ENCODE measurements around the gene SUGCT. TPM values are rescaled to one million over a fixed set of nuclear protein-coding genes. Genes with fewer than 3 reads are reported as not detected.
"Not testable (repeated sequence)": the region's sequence is repeated elsewhere in the genome, so short reads cannot be mapped to it uniquely, and the experiment has no call there.

SUGCT gene
- total RNA-seq, 1 donor from 2014 or later = 9.8 TPM

DNA sequence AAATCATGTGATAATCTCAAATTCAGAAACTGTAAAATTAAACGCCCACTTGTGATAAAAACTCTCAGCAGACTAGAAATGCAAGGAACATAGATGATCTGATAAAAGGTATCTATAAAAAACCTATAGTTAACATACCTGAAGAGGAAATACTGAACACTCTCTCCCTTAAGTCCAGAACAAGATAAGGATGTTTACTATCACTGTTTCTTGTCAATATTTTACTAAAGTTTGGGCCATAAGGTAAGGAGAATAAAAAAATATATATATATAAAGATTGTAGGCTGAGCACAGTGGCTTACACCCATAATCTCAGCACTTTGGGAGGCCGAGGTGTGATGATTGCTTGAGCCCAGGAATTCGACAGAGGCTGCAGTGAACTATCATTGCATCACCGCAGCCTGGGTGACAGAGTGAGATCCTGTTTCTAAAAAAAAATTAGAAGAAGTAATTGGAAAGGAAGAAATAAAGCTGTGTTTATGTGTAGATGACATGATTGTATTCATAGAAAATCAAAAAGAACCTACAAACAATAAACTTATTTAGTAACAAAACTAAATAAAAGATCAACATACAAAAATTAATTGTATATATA is 28.8 kb upstream of the SUGCT start:
- no peak overlapping the region for H3K4me3 ChIP-seq
- no peaks in the 10 kb centered on the region for H3K36me3 ChIP-seq
- DNase-seq (ENCODE audit: low spot score in 2 of 2) = no peak
- TF ChIP-seq, protein P1, sequence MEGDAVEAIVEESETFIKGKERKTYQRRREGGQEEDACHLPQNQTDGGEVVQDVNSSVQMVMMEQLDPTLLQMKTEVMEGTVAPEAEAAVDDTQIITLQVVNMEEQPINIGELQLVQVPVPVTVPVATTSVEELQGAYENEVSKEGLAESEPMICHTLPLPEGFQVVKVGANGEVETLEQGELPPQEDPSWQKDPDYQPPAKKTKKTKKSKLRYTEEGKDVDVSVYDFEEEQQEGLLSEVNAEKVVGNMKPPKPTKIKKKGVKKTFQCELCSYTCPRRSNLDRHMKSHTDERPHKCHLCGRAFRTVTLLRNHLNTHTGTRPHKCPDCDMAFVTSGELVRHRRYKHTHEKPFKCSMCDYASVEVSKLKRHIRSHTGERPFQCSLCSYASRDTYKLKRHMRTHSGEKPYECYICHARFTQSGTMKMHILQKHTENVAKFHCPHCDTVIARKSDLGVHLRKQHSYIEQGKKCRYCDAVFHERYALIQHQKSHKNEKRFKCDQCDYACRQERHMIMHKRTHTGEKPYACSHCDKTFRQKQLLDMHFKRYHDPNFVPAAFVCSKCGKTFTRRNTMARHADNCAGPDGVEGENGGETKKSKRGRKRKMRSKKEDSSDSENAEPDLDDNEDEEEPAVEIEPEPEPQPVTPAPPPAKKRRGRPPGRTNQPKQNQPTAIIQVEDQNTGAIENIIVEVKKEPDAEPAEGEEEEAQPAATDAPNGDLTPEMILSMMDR (IDR thresholded peaks at IDR 0.05) = no peak
- no peak overlapping the region for H3K27ac ChIP-seq
- H3K4me1 ChIP-seq = peaks cover 0 to 5% of the 10 kb centered on the region in 2 donors
- no peaks in the 10 kb centered on the region for H3K27me3 ChIP-seq
- intact Hi-C loops (cut with DNase I) = no loop called here
- H3K9me3 ChIP-seq = no peaks in the 10 kb centered on the region

DNA sequence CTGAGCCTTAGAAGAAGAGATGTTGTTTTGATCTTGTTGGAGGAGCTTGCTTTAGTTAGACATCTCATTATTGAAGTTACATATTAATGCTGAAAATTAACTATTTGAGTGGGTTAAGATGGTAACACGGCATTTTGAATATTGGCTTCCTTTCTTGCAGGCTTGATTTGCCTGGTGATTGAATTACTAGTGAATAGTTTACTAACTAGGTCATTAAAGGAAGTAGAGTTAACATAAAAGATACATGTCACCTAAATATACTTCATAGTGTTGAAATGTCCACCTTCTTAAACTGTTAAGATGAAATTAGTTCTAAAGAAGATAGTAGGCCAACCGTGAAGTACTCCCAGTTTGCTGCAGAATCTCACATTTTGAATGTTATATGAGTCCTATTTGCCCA is 18.9 kb upstream of the SUGCT start:
- H3K9me3 ChIP-seq = no peaks in the 10 kb centered on the region
- no peak for DNase-seq (ENCODE audit: low spot score in 2 of 2)
- peaks cover 0 to 3% of the 10 kb centered on the region in 2 donors for H3K36me3 ChIP-seq
- H3K27me3 ChIP-seq = no peaks in the 10 kb centered on the region
- no peaks in the 10 kb centered on the region for H3K4me1 ChIP-seq
- H3K4me3 ChIP-seq = no peak overlapping the region
- intact Hi-C loops (cut with DNase I) = no loop called here
- TF ChIP-seq, protein P1 (IDR thresholded peaks at IDR 0.05) = no peak
- no peak overlapping the region for H3K27ac ChIP-seq

DNA sequence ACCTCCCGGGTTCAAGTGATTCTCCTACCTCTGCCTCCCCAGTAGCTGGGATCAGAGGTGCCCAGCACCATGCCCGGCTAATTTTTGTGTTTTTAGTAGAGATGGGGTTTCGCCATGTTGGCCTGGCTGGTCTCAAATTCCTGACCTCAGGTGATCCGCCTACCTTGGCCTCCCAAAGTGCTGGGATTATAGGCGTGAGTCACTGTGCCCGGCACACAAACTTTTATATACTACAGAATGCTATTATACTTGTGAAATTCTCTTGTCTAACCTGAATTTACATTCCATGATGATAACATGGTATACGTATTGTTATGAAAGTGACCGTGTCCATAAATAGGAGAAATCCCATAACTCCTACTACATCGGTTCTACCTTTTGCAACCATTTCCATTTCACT is 17.6 kb upstream of the SUGCT start:
- DNase-seq (ENCODE audit: low spot score in 2 of 2); H3K9me3 ChIP-seq; H3K27ac ChIP-seq; intact Hi-C loops (cut with DNase I); H3K4me1 ChIP-seq; H3K36me3 ChIP-seq; H3K27me3 ChIP-seq; H3K4me3 ChIP-seq: not testable (repeated sequence)

DNA sequence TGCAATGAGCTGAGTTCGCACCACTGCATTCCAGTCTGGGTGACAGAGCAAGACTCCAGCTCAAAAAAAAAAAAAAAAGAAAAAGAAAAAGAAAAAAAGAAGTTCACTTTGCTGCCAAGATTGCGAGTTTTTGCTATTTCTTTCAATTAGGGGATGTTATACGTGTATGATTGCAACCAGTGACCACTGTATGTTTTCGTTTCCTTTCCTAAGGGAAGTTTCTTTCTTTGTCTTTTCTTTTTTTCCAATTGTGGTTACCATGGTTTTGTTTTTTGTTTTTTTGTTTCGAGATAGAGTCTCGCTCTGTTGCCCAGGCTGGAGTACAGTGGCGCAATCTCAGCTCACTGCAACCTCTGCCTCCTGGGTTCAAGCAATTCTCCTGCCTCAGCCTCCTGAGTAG is 16.6 kb upstream of the SUGCT start:
- intact Hi-C loops (cut with DNase I); DNase-seq (ENCODE audit: low spot score in 2 of 2); H3K9me3 ChIP-seq; H3K4me1 ChIP-seq; H3K4me3 ChIP-seq; H3K36me3 ChIP-seq; H3K27ac ChIP-seq; H3K27me3 ChIP-seq: not testable (repeated sequence)

DNA sequence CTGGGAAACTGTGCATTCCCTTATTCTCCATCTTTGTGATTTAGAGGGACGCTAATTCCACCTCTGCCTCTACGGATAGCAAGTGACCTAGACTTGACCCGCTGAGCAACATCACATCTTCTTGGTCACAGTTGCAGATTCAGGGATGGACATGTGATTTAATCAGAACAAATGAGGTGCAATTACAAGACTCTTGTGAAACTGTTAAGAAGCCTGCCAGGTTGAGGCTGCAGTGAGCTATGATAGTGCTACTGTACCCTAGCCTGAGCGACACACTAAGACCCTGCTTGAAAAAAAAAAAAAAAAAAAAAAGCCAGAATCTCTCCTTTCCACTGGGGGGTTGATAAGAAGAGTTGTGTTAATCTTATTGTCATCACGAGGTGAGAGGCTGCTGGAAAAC is 14.8 kb upstream of the SUGCT start:
- H3K9me3 ChIP-seq = no peaks in the 10 kb centered on the region
- intact Hi-C loops (cut with DNase I) = no loop called here
- TF ChIP-seq, protein P1 (IDR thresholded peaks at IDR 0.05) = no peak

DNA sequence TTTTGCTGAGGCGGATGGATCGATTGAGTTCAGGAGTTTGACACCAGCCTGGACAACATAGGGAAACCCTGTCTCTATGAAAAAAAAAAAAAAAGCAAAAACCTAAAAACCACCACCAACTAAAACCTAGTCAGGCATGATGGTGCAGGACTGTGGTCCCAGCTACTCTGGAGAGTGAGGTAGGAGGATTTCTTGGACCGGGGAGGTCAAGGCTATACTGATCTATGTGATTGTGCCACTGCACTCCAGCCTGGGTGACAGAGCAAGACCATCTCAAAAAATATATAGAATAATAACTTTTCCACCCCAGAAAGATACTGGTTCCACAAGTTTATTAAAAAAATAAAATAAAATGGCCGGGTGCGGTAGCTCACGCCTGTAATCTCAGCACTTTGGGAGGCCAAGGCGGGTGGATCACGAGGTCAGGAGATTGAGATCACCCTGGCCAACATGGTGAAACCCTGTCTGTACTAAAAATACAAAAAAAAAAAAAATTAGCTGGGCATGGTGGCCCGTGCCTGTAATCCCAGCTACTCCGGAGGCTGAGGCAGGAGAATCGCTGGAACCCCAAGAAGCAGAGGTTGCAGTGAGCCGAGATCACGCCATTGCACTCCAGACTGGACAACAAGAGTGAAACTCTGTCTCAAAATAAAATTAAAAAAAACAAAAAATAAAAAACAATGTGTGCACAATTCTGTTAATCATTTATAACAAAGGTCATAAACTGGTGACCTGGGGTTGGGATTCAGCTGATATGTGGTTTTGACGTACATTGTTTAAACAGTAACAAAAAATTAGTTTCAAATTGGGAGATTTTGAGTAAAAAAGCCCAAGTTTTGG is 12.5 kb upstream of the SUGCT start:
- H3K4me3 ChIP-seq; H3K27me3 ChIP-seq; H3K36me3 ChIP-seq; intact Hi-C loops (cut with DNase I); H3K4me1 ChIP-seq; H3K27ac ChIP-seq; DNase-seq (ENCODE audit: low spot score in 2 of 2); H3K9me3 ChIP-seq: not testable (repeated sequence)

More for the DNA sequence above, 14.8 kb upstream of the SUGCT start:
- no peak for DNase-seq (ENCODE audit: low spot score in 2 of 2)
- no peaks in the 10 kb centered on the region for H3K4me1 ChIP-seq
- H3K27me3 ChIP-seq = no peaks in the 10 kb centered on the region
- no peak overlapping the region for H3K4me3 ChIP-seq
- H3K36me3 ChIP-seq = no peaks in the 10 kb centered on the region
- no peak overlapping the region for H3K27ac ChIP-seq

DNA sequence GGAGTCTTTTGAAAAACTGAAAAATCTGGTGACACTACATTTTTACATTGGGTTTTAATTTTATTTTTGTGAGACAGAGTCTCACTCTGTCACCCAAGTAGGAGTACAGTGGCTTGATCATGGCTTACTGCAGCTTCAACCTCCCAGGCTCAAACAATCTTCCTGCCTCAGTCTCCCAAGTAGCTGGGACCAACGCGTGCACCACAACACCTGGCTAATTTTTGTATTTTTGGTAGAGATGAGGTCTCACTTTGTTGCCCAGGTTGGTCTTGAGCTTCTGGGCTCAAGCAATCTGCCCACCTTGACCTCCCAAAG is 11.9 kb upstream of the SUGCT start:
- H3K27me3 ChIP-seq = no peaks in the 10 kb centered on the region
- intact Hi-C loops (cut with DNase I) = no loop called here
- no peak overlapping the region for H3K27ac ChIP-seq
- no peak for DNase-seq (ENCODE audit: low spot score in 2 of 2)
- H3K4me1 ChIP-seq = no peaks in the 10 kb centered on the region
- no peak overlapping the region for H3K4me3 ChIP-seq
- TF ChIP-seq, protein P1 (IDR thresholded peaks at IDR 0.05) = no peak
- peaks cover 0 to 3% of the 10 kb centered on the region in 2 donors for H3K36me3 ChIP-seq
- H3K9me3 ChIP-seq = no peaks in the 10 kb centered on the region
